ENCODE measurements around the gene KIRREL3.

KIRREL3 gene

GRCh38 chr11:126710804-126711399 lies 289.7 kb downstream of the KIRREL3 start:
- no peaks in the 10 kb centered on the region for H3K36me3 ChIP-seq
- TF ChIP-seq CTCF (IDR thresholded peaks at IDR 0.05) = no peak
- no peak overlapping the region for H3K27ac ChIP-seq
- H3K4me1 ChIP-seq (ENCODE audit: control insufficient read depth in 1 of 2, insufficient read depth in 1 of 2, low read depth in 1 of 2, low read length in 1 of 2) = no peaks in the 10 kb centered on the region
- no peaks in the 10 kb centered on the region for H3K9me3 ChIP-seq
- H3K27me3 ChIP-seq = peaks cover 48% of the 10 kb centered on the region
- H3K4me3 ChIP-seq (ENCODE audit: low read depth in 1 of 2, low read length in 1 of 2) = no peak overlapping the region

- H3K27ac ChIP-seq = no peak overlapping the region
- H3K36me3 ChIP-seq = no peaks in the 10 kb centered on the region
- H3K9me3 ChIP-seq = no peaks in the 10 kb centered on the region
- H3K27me3 ChIP-seq = peaks cover 37% of the 10 kb centered on the region
- H3K4me3 ChIP-seq (ENCODE audit: low read depth in 1 of 2, low read length in 1 of 2) = no peak overlapping the region
- no peaks in the 10 kb centered on the region for H3K4me1 ChIP-seq (ENCODE audit: control insufficient read depth in 1 of 2, insufficient read depth in 1 of 2, low read depth in 1 of 2, low read length in 1 of 2)
- no peak for TF ChIP-seq CTCF (IDR thresholded peaks at IDR 0.05)
These were observed 293.1 kb downstream of the KIRREL3 start for GRCh38 chr11:126707498-126707897.

GRCh38 chr11:126704096-126704495 lies 296.5 kb downstream of the KIRREL3 start:
- no peaks in the 10 kb centered on the region for H3K4me1 ChIP-seq (ENCODE audit: control insufficient read depth in 1 of 2, insufficient read depth in 1 of 2, low read depth in 1 of 2, low read length in 1 of 2)
- TF ChIP-seq CTCF (IDR thresholded peaks at IDR 0.05) = no peak
- no peak overlapping the region for H3K4me3 ChIP-seq (ENCODE audit: low read depth in 1 of 2, low read length in 1 of 2)
- H3K9me3 ChIP-seq = no peaks in the 10 kb centered on the region
- H3K36me3 ChIP-seq = no peaks in the 10 kb centered on the region
- H3K27me3 ChIP-seq = peaks cover 9% of the 10 kb centered on the region
- no peak overlapping the region for H3K27ac ChIP-seq

GRCh38 chr11:126703662-126704061 lies 296.9 kb downstream of the KIRREL3 start:
- H3K27ac ChIP-seq = no peak overlapping the region
- no peaks in the 10 kb centered on the region for H3K9me3 ChIP-seq
- peaks cover 4% of the 10 kb centered on the region for H3K27me3 ChIP-seq
- no peak overlapping the region for H3K4me3 ChIP-seq (ENCODE audit: low read depth in 1 of 2, low read length in 1 of 2)
- H3K36me3 ChIP-seq = no peaks in the 10 kb centered on the region
- H3K4me1 ChIP-seq (ENCODE audit: control insufficient read depth in 1 of 2, insufficient read depth in 1 of 2, low read depth in 1 of 2, low read length in 1 of 2) = no peaks in the 10 kb centered on the region
- TF ChIP-seq CTCF (IDR thresholded peaks at IDR 0.05) = no peak

GRCh38 chr11:126702987-126703386 lies 297.6 kb downstream of the KIRREL3 start:
- peaks cover 4% of the 10 kb centered on the region for H3K27me3 ChIP-seq
- no peaks in the 10 kb centered on the region for H3K9me3 ChIP-seq
- no peak overlapping the region for H3K4me3 ChIP-seq (ENCODE audit: low read depth in 1 of 2, low read length in 1 of 2)
- no peak for TF ChIP-seq CTCF (IDR thresholded peaks at IDR 0.05)
- no peaks in the 10 kb centered on the region for H3K36me3 ChIP-seq
- no peaks in the 10 kb centered on the region for H3K4me1 ChIP-seq (ENCODE audit: control insufficient read depth in 1 of 2, insufficient read depth in 1 of 2, low read depth in 1 of 2, low read length in 1 of 2)
- no peak overlapping the region for H3K27ac ChIP-seq

All from neutrophil (primary cell).